ENCODE data around the gene CLEC1B. TPM values are rescaled to one million over a fixed set of nuclear protein-coding genes. Genes with fewer than 3 reads are reported as not detected.
"Not testable (repeated sequence)": the region's sequence is repeated elsewhere in the genome, so short reads cannot be mapped to it uniquely, and the experiment has no call there.

CLEC1B gene
- total RNA-seq: not detected

- Mint-ChIP-seq H3K27me3 (peaks cover 6% of the 10 kb centered on the region), H3K4me1 (no peaks in the 10 kb centered on the region), H3K36me3 (no peaks in the 10 kb centered on the region), H3K4me3 (no peak within 1 kb of the TSS), H3K27ac (no peak within 1 kb of the TSS), H3K9me3 (no peaks in the 10 kb centered on the region)
- DNase-seq: no peak
Measured at GRCh38 chr12:9999016-9999415, at the start of gene CLEC1B. CLEC1B (minus strand) TSS chr12:9999121; CDS start chr12:9999100, 21 bp downstream.

GRCh38 chr12:10048526-10048925 is 49.6 kb upstream of the CLEC1B start:
- H3K4me1 Mint-ChIP-seq: peaks cover 6% of the 10 kb centered on the region

GRCh38 chr12:10042167-10042566 is 43.2 kb upstream of the CLEC1B start:
- H3K4me1 Mint-ChIP-seq: no peaks in the 10 kb centered on the region
- H3K4me3 Mint-ChIP-seq: no peak overlapping the region
- no peak for DNase-seq
- H3K27me3 Mint-ChIP-seq: peaks cover 11% of the 10 kb centered on the region
- no peaks in the 10 kb centered on the region for H3K9me3 Mint-ChIP-seq
- no peaks in the 10 kb centered on the region for H3K36me3 Mint-ChIP-seq
- no peak overlapping the region for H3K27ac Mint-ChIP-seq

More at GRCh38 chr12:10048526-10048925, 49.6 kb upstream of the CLEC1B start:
- H3K4me3 Mint-ChIP-seq: no peak overlapping the region
- no peaks in the 10 kb centered on the region for H3K36me3 Mint-ChIP-seq
- H3K27me3 Mint-ChIP-seq: peaks cover 15% of the 10 kb centered on the region
- no peak for DNase-seq
- H3K9me3 Mint-ChIP-seq: peaks cover 2% of the 10 kb centered on the region
- H3K27ac Mint-ChIP-seq: no peak overlapping the region

DNA sequence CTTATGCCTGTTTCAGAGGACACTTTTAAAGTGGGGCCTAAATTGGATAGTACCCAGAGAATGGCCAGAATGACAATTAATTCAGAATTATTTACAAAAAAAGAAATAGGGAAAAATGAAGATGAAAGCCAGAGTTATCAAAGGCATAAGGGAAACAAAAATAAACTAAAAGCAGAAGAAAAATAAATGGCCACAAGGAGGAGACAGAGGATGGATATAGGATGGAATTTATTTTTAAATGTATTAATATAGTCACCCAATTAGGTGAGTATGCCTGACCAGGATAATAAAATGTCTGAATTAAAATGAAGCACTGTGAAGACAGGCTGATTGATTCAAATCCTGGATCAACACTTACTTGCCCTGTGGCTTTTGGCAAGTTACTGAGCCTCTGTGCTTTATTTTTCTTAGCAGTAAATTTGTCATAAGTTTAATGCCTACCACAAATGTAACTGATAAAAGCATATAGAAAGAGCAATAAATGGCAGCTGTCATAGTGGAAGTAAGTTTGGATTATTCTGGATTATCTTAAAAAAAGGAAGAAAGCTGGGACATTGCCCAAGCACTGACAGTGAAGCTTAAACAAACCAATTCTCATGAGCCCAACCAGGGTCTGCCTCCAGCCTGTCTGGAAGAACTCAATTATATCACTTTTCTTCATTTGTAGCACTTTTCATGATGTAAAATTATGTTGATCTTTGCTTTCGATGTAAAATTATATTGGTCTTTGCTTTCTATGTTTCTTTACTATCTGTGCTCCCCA is 35.0 kb upstream of the CLEC1B start:
- Mint-ChIP-seq H3K27me3 (no peaks in the 10 kb centered on the region), H3K9me3 (no peaks in the 10 kb centered on the region), H3K4me1 (no peaks in the 10 kb centered on the region), H3K27ac (no peak overlapping the region), H3K36me3 (no peaks in the 10 kb centered on the region), H3K4me3 (no peak overlapping the region)
- DNase-seq: no peak

- no peak overlapping the region for H3K27ac Mint-ChIP-seq
- no peaks in the 10 kb centered on the region for H3K9me3 Mint-ChIP-seq
- H3K27me3 Mint-ChIP-seq: no peaks in the 10 kb centered on the region
- no peak overlapping the region for H3K4me3 Mint-ChIP-seq
- no peaks in the 10 kb centered on the region for H3K4me1 Mint-ChIP-seq
- no peaks in the 10 kb centered on the region for H3K36me3 Mint-ChIP-seq
- DNase-seq: no peak
Measured at GRCh38 chr12:10031771-10032175, 32.9 kb upstream of the CLEC1B start.

- DNase-seq: no peak
- Mint-ChIP-seq H3K36me3 (no peaks in the 10 kb centered on the region), H3K27ac (no peak overlapping the region), H3K4me3 (no peak overlapping the region), H3K9me3 (no peaks in the 10 kb centered on the region), H3K4me1 (no peaks in the 10 kb centered on the region), H3K27me3 (no peaks in the 10 kb centered on the region)
Measured at GRCh38 chr12:10031321-10031720, 32.4 kb upstream of the CLEC1B start.

GRCh38 chr12:10030446-10030845 is 31.5 kb upstream of the CLEC1B start, which contains the start of gene CLEC9A:
CLEC9A (plus strand) TSS chr12:10030682; CDS start chr12:10052688, 22,006 bp downstream.
- Mint-ChIP-seq H3K4me3 (no peak within 1 kb of the TSS), H3K4me1 (no peaks in the 10 kb centered on the region), H3K36me3 (no peaks in the 10 kb centered on the region), H3K9me3 (no peaks in the 10 kb centered on the region), H3K27ac (no peak within 1 kb of the TSS), H3K27me3 (peaks cover 1% of the 10 kb centered on the region)
- no peak for DNase-seq

DNA sequence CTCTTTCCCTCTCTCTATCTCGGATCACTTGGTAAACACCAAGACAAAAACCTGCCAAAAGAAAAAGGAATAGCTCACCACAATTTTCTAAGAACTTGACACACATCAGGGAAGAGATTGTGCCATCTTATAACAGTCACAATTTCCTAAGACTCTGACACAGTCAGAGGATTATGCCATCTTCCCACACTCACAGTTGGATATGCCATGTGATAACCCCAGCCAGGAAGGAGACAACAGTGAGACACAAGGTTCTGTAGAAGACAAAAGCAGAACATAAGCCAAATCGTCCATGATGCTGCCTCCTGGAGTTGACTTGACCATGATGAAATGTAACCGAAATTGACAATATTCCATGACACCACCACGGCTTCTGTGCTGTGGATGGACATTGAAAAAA is 28.8 kb upstream of the CLEC1B start:
- DNase-seq: no peak
- no peaks in the 10 kb centered on the region for H3K36me3 Mint-ChIP-seq
- no peak overlapping the region for H3K27ac Mint-ChIP-seq
- H3K4me1 Mint-ChIP-seq: no peaks in the 10 kb centered on the region
- H3K9me3 Mint-ChIP-seq: no peaks in the 10 kb centered on the region
- peaks cover 5% of the 10 kb centered on the region for H3K27me3 Mint-ChIP-seq
- no peak overlapping the region for H3K4me3 Mint-ChIP-seq

GRCh38 chr12:10027311-10027710 is 28.4 kb upstream of the CLEC1B start:
- Mint-ChIP-seq H3K9me3 (no peaks in the 10 kb centered on the region), H3K36me3 (no peaks in the 10 kb centered on the region), H3K4me3 (no peak overlapping the region), H3K27me3 (peaks cover 5% of the 10 kb centered on the region), H3K27ac (no peak overlapping the region), H3K4me1 (no peaks in the 10 kb centered on the region)
- no peak for DNase-seq

DNA sequence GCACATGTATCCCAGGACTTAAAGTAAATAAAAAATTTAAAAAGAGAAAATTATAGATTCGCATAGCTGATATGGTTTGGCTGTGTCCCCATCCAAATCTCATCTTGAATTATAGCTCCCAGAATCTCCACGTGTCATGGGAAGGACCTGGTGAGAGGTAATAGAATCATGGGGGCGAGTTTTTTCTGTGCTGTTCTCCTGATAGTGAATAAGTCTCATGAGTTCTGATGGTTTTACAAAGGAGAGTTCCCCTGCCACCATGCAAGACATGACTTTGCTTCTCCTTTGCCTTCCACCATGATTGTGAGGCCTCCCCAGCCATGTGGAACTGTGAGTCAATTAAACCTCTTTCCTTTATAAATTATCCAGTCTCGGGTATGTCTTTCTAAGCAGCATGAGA is 27.7 kb upstream of the CLEC1B start:
- not testable (repeated sequence) for H3K4me1 Mint-ChIP-seq, H3K4me3 Mint-ChIP-seq, DNase-seq, H3K27me3 Mint-ChIP-seq, H3K36me3 Mint-ChIP-seq, H3K27ac Mint-ChIP-seq, H3K9me3 Mint-ChIP-seq

DNA sequence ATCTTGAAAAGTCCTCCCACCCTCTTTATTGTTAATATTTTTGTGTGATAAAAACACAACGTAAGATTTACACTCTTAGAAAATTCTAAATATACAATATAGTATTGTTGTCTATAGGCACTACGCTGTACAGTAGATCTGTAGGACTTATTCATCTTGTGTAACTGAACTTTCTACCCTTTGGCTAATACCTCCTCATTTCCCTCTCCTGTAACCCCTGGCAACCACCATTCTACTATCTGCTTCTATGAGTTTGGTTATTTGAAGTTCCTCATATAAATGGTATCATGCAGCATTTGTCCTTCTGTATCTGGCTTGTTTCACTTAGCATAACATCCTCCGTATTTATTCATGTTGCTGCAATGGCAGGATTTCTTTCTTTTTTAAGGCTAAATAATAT is 26.3 kb upstream of the CLEC1B start:
- Mint-ChIP-seq H3K4me1 (no peaks in the 10 kb centered on the region), H3K9me3 (no peaks in the 10 kb centered on the region), H3K36me3 (no peaks in the 10 kb centered on the region)

DNA sequence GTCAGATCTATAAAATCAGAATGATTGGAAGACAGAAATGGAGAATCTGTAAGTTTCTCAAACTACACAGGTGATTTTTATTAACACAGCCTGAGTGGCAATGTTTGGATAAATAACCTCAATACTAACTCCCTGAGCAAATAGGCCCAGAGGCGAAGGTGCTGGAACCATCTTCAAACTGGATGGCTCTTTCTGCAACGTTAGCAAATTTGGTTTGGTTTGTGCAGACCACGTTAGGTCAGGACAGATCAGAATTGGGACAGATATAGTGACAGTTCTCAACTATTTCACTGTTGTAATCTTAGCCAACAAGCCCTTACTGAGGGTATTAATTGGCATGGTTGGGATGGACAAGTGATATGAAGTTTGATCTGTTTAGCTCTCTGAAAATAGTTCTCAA is 22.4 kb upstream of the CLEC1B start:
- Mint-ChIP-seq H3K4me1 (no peaks in the 10 kb centered on the region), H3K9me3 (no peaks in the 10 kb centered on the region), H3K27ac (no peak overlapping the region)

More for the DNA sequence above, 26.3 kb upstream of the CLEC1B start:
- Mint-ChIP-seq H3K4me3 (no peak overlapping the region), H3K27me3 (peaks cover 5% of the 10 kb centered on the region), H3K27ac (no peak overlapping the region)
- no peak for DNase-seq

GRCh38 chr12:10018386-10018785 is 19.5 kb upstream of the CLEC1B start:
- Mint-ChIP-seq H3K27ac (no peak overlapping the region), H3K36me3 (no peaks in the 10 kb centered on the region), H3K4me3 (no peak overlapping the region), H3K27me3 (peaks cover 6% of the 10 kb centered on the region), H3K4me1 (no peaks in the 10 kb centered on the region), H3K9me3 (no peaks in the 10 kb centered on the region)
- DNase-seq: no peak

More for the DNA sequence above, 22.4 kb upstream of the CLEC1B start:
- Mint-ChIP-seq H3K27me3 (peaks cover 8% of the 10 kb centered on the region), H3K36me3 (no peaks in the 10 kb centered on the region), H3K4me3 (no peak overlapping the region)
- DNase-seq: no peak

- H3K9me3 Mint-ChIP-seq: no peaks in the 10 kb centered on the region
- H3K27ac Mint-ChIP-seq: no peak overlapping the region
- H3K27me3 Mint-ChIP-seq: peaks cover 14% of the 10 kb centered on the region
- H3K4me3 Mint-ChIP-seq: no peak overlapping the region
- H3K4me1 Mint-ChIP-seq: no peaks in the 10 kb centered on the region
- no peak for DNase-seq
- H3K36me3 Mint-ChIP-seq: no peaks in the 10 kb centered on the region
Measured at GRCh38 chr12:10016881-10017280, 18.0 kb upstream of the CLEC1B start.

GRCh38 chr12:10015450-10015849 is 16.5 kb upstream of the CLEC1B start:
- peaks cover 14% of the 10 kb centered on the region for H3K27me3 Mint-ChIP-seq
- H3K36me3 Mint-ChIP-seq: no peaks in the 10 kb centered on the region
- no peaks in the 10 kb centered on the region for H3K9me3 Mint-ChIP-seq
- no peaks in the 10 kb centered on the region for H3K4me1 Mint-ChIP-seq
- H3K27ac Mint-ChIP-seq: no peak overlapping the region
- DNase-seq: no peak
- no peak overlapping the region for H3K4me3 Mint-ChIP-seq

GRCh38 chr12:10012630-10013330 is 13.9 kb upstream of the CLEC1B start:
- no peaks in the 10 kb centered on the region for H3K4me1 Mint-ChIP-seq
- H3K9me3 Mint-ChIP-seq: no peaks in the 10 kb centered on the region
- peaks cover 17% of the 10 kb centered on the region for H3K27me3 Mint-ChIP-seq
- H3K36me3 Mint-ChIP-seq: no peaks in the 10 kb centered on the region
- H3K27ac Mint-ChIP-seq: no peak overlapping the region
- no peak overlapping the region for H3K4me3 Mint-ChIP-seq
- no peak for DNase-seq
